Measurements from ENCODE around the gene RGS3. TPM values are rescaled to one million over a fixed set of nuclear protein-coding genes. Genes with fewer than 3 reads are reported as not detected.

The RGS3 gene
- total and polyA plus RNA-seq, 2 of the 13 experiments (the other 11 are each of a cell fraction or from before 2014, with no cell fraction given) = 17.1 to 28.8 TPM

- FAIRE-seq (peak; percentile 63), ATAC-seq (peak; percentile 95), DNase-seq (ENCODE audit: low spot score) (peak; percentile 83)
- Histone ChIP-seq H3K36me3 (replicated peaks in 1 of 2; ENCODE audit: control insufficient read depth in 1 of 2, insufficient read depth in 2 of 2, low read length in 2 of 2) (no peaks in the 10 kb centered on the region), H3K4me2 (ENCODE audit: low read depth, low read length) (peak overlapping the region; percentile 54), H3K4me3 (replicated peaks in 1 of 3; ENCODE audit: insufficient read depth in 1 of 3, low read depth in 2 of 3, low read length in 3 of 3) (peak overlapping the region in 1 of 3 experiments; percentile 37; a peak in 1 of 6 replicates), H3K79me2 (ENCODE audit: insufficient read depth, low read length) (no peaks in the 10 kb centered on the region), H3K9ac (ENCODE audit: insufficient read depth, low read depth, low read length) (peak overlapping the region; percentile 42), H3K4me1 (ENCODE audit: insufficient read depth, low read length) (peaks cover 49% of the 10 kb centered on the region), H3K27ac (ENCODE audit: extremely low read length, insufficient read depth, low read length) (peak overlapping the region; percentile 85), H3K9me3 (ENCODE audit: low read length) (no peaks in the 10 kb centered on the region), H3K27me3 (ENCODE audit: control insufficient read depth in 1 of 2, insufficient read depth in 2 of 2, low read length in 2 of 2) (no peaks in the 10 kb centered on the region), H4K20me1 (ENCODE audit: insufficient read depth, low read length) (no peaks in the 10 kb centered on the region), H2AFZ (ENCODE audit: low read length) (peak overlapping the region; percentile 66)
- 18% methylated on average over 5 of the region's 5 CpGs for WGBS (ENCODE audit: low lambda C conversion rate)
- ChIA-PET CTCF (ENCODE audit: low intra/inter-chr PET ratio, low total read pairs) (no interaction called here), POLR2A (interaction anchor here (0.7 to 2.5 kb wide), 9 partner anchors 8 to 203 kb away, joined by 3 to 11 read pairs (median 5); partner anchors contain the start of genes C9orf43, POLE3 and RGS3)
- TSS peak; percentile 86 for BruUV-seq (replicated peaks)
- intact Hi-C loops (cut with micrococcal nuclease; ENCODE audit: unreplicated experiment) = loop anchor here (5.0 kb wide), 1 partner anchor 197 kb away; no protein-coding TSS in a partner anchor
- in situ Hi-C loops (cut with HindIII; ENCODE audit: extremely low pct_ligation_motif_present, low pct_unique_long_range_greater_than_20kb) = no loop called here
- 0 out of 2 replicates have a peak, but pooled peaks have one; percentile 31 for TF ChIP-seq HOMEZ (CRISPR knock-in tag; IDR thresholded peaks at IDR 0.05; ENCODE audit: low read depth)
- TF ChIP-seq FIP1L1 (IDR thresholded peaks at IDR 0.05; ENCODE audit: borderline replicate concordance, insufficient read depth, low read depth, low read length) = no peak
- TF ChIP-seq ARID5B (CRISPR knock-in tag; IDR thresholded peaks at IDR 0.05) = peak; percentile 62
- no peak for TF ChIP-seq GTF2F1 (IDR thresholded peaks at IDR 0.05; ENCODE audit: low read length)
- no peak for TF ChIP-seq ZNF558 (CRISPR knock-in tag; IDR thresholded peaks at IDR 0.05; ENCODE audit: borderline replicate concordance)
- no peak for TF ChIP-seq TFDP2 (CRISPR knock-in tag; IDR thresholded peaks at IDR 0.05)
- TF ChIP-seq PAXIP1 (CRISPR knock-in tag; conservative IDR thresholded peaks at IDR 0.05) = 0 out of 2 replicates have a peak, but pooled peaks have one; percentile 43
- TF ChIP-seq ATRX (CRISPR knock-in tag; IDR thresholded peaks at IDR 0.05; ENCODE audit: borderline replicate concordance) = no peak
- no peak for TF ChIP-seq NAIF1 (CRISPR knock-in tag; IDR thresholded peaks at IDR 0.05; ENCODE audit: borderline replicate concordance)
- no peak for TF ChIP-seq SNAI1 (CRISPR knock-in tag; IDR thresholded peaks at IDR 0.05; ENCODE audit: borderline replicate concordance)
- TF ChIP-seq ZNF615 (CRISPR knock-in tag; IDR thresholded peaks at IDR 0.05; ENCODE audit: borderline replicate concordance) = no peak
Observed at GRCh38 chr9:113454914-113455761, 8.4 kb upstream of the RGS3 start.
